Ecto neural progenitor cell (in vitro differentiated cells): ENCODE measurements around the gene SMIM38.

Experiments used
- DNase-seq: peaks from one replicate; pipeline ENCODE4 v3.0.0-alpha.2; 2018; ENCODE audit warnings: low spot score

SMIM38 gene

DNA sequence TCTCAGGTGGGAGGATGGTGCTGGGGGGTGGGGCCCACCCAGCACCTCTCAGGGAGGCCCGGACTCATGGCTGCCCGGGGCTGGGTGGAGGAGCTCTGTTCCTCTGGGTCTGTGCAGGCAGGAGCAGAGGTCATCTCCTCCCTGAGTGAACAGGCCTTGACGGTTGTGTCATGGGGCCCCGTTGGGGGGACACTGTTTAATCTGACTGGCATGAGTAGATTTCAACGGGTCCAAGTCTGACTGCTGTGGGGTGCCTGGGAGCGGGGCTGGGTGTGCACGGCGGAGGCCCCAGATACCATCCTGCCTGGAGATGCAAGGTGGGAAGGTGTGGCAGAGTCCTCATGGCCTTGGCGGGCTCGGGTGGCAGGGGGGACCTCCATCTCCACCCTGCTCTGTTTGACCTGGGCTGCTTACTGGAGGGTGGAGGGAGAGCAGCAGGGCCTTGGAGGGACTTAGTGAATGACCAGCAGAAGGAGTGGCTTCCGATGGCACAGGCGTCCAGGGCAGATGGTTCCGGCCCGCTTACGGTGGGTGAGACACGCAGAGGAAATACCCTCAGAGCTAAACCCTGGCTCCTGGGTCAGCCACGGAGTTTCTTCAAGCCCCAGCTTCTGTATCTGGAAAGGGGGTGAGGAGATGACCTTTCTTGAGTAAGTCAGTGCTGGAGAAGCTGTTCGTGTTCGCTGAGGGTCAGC, 48.7 kb downstream of the SMIM38 start:
- DNase-seq, result no peak

GRCh38 chr11:69204941-69205742, 49.4 kb downstream of the SMIM38 start:
- DNase-seq, result no peak
